Measurements from ENCODE around the gene RMP24.
"Not testable (repeated sequence)": the region's sequence is repeated elsewhere in the genome, so short reads cannot be mapped to it uniquely, and the experiment has no call there.

RMP24 gene

GRCh38 chr18:35968278-35968880, 4.1 kb upstream of the RMP24 start:
- no peak for DNase-seq

DNA sequence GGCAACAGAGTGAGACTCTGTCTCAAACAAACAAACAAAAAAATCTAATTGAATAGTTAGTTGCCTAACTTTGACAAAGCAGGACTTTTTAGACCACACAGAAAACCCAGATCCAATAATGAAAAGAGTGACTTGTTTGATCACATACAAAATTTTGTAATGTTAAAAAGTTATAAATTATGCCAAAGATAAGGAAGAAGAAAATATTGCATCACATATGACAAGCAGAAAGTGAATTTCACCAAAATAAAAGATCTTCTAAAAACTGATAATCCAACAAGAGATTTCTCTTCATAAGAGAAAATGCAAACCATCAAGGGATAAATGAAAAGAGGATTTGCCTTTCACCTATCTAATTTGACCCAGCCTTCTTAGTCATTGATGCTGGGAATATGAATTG, 2.8 kb upstream of the RMP24 start:
- no peak for DNase-seq

GRCh38 chr18:35971661-35972196, 750 bp upstream of the RMP24 start:
- no peak for DNase-seq

- DNase-seq: no peak
These were observed 1.2 kb downstream of the RMP24 start for GRCh38 chr18:35973650-35974049.

GRCh38 chr18:35974181-35974580, 1.7 kb downstream of the RMP24 start:
- DNase-seq: no peak

DNA sequence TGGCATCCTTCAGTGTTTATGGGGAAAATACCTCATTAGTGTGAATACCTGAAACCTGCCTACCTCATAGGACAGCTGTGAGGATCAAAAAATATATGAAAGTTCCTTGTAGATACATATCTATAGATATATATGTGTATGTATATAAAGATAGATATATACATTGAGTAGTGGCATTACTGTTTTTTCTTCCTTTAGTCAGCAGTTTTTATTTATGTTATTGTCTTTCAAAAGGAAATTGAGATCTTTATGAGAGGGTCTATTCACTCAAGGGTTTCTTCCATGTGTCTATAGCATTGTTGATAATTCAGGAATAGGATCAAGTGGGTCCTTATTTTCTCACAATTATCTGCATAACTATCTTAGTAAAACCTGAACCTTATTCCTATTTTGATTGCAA, 6.6 kb downstream of the RMP24 start:
- DNase-seq: no peak

GRCh38 chr18:35982409-35983114, 10.1 kb downstream of the RMP24 start:
- no peak for DNase-seq

DNA sequence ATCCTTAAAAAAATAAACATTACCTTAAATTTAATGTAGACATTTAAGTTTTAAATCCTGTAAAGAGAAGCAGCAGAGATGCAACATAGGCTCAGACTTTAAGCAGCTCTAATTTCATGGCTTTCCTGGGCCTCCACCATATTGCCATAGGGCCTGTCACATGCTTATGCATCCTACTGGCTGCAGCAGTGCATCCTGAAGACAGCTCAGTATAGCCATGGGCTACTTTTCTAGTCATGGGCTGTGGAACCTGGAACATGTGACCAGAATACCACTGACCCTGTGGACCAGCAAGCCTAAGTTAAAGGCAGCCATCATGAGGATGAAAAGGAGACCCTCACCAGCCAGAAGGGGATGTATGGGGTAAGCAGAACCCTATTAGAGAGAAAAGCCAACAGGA, 10.7 kb downstream of the RMP24 start:
- DNase-seq: no peak

GRCh38 chr18:35983818-35984217, 11.3 kb downstream of the RMP24 start:
- DNase-seq: no peak

DNA sequence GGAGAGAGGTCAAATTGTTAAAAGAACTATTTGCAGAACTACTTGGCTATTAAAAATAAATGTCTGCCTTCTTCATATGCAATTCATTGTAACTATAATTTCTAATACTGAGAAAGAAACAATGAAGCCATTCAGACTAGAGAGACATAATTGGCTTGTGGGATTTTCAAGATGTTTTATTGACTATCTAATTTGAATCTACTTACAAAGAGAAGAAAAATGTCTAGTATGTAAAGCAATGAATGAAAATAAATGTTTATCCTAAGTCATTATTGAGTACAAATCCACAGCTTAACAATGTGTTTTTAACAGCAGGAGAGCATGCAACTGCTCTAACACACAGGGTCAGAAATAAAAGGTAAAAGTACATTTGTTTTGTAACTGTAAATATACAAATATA, 19.2 kb downstream of the RMP24 start:
- DNase-seq: no peak

DNA sequence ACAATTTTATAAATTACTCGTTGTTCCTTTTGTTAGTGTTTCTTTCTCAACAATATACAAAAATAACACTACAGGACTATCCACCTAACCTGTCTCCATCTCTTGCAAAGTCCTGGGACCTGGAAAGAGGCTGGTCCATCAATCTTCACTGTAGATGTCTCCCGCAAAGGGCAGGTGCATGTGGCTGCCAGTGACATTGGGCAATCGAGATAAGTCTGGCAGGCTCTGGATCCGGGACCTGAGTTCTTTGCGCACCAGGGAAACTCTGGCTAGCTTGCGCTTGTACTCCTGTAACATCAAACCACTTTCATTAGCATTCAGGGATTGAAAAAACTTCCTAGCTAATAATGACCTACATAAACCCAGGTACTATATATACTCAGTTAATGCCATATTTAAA, 20.5 kb downstream of the RMP24 start:
- DNase-seq: no peak

GRCh38 chr18:35998967-35999366, 26.5 kb downstream of the RMP24 start:
- DNase-seq: no peak

DNA sequence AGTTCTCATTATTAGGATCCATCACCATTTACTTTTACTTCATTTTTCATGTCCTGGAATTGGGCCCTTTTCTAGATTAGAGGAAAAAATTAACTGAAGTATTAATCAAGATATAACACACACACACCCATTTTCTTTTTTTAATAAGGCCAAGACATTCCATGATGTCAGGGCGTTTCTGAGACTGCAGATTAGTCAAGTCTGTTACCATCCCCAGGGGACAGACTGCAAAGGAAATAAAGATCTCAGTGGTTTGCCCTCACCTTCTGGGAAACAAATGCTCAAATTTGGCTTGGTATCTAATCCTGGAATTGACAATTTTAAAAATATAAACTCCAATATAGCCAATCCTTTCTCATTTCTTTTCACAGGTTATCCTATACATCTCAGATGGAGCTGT, 27.4 kb downstream of the RMP24 start:
- DNase-seq: no peak

GRCh38 chr18:36006997-36007396, 34.5 kb downstream of the RMP24 start:
- no peak for DNase-seq

DNA sequence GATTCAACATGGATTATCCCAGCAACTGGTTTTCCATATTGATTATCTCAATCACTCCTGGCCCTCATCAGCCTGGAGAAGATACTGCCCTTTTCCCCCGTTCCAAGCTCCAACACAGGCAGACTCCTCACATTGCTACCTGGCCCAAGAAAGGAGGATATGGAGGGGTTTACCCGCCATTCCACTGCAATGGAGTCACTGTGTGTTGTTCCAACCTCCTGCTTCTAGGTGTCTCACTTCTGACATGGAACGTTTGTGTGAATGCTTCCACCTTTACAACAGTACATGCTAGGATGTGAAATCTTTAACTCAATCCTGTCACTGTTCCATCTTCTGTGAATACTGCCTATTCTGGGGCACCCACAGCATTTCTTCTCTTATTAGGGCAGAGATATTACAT, 36.7 kb downstream of the RMP24 start:
- DNase-seq: no peak

GRCh38 chr18:36012891-36013290, 40.4 kb downstream of the RMP24 start:
- DNase-seq: no peak

DNA sequence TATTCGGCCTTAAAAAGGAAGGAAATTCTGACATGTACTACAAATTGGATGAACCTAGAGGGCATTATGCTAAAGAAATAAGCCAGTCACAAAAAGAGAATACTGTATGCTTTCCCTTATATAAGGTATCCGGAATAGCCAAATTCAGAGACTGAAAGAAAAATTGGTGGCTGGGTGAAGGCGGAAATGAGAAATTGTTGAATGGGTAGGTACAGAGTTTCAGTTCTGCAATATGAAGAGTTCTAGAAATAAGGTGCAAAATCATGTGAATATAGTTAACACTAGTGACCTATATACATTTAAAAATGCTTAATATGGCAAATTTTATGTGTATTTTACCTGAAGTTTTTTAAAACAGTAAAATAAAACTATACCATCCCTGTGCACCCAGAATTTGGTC, 43.1 kb downstream of the RMP24 start:
- DNase-seq: no peak

DNA sequence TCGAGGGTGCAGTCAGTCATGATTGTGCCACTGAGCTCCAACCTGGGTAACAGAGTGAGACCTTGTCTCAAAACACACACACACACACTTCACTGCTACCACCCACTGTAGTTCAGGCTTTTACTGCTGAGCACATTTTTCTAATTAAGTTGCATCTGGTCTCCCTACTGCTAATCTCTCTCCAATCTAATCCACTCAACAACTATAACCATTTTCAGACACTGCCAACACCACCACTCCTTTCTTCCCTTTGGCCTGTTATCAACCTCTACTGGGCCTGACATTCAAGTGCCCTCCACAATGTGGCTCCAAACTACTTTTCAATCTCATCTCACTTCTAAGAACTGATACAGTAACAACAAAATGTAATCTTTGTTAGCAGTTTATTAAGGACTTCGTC, 44.8 kb downstream of the RMP24 start:
- no peak for DNase-seq

DNA sequence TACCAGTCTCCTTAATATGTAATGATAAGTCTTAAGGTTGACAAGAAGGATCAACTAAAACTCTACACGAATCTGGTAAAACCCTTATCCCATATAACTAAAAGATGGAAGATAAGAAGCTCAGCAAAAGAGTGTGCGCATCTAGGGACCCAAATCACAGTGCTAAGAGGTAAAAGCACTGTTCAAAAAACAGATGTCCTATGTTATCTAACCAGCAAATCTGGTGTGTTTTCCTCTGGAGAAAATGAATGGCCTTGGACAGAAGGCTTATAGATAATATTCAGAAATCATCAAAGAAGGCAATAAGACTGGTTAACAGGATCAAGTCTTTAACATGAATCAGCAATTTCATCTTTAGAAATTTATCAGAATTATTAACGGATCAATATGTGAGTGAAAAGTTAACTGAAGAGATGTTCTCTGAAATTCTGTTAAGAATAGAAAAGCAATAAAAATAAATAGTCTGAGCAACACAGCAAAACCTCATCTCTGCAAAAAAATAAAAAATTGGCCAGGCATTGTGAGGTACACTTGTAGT, 47.8 kb downstream of the RMP24 start:
- DNase-seq: no peak

DNA sequence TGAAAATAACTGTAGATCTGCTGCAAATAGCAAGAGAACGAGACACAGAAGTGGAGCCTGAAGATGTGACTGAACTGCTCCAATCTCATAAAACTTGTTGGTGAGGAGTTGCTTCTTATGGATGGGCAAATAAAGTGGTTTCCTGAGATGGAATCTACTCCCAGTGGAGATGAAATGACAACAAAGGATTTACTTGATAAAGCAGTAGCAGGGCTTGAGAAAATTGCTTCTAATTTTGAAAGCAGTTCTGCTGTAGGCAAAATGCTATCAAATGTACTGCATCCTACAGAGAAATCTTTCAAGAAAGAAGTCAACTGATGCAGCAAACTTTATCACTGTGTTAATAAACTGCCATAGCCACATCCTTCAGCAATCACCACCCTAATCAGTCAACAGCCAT, 50.9 kb downstream of the RMP24 start:
- DNase-seq: no peak

- not testable (repeated sequence) for DNase-seq
These were observed 51.8 kb downstream of the RMP24 start for GRCh38 chr18:36024241-36024640.

- no peak for DNase-seq
These were observed 52.5 kb downstream of the RMP24 start for GRCh38 chr18:36025025-36025424.

DNA sequence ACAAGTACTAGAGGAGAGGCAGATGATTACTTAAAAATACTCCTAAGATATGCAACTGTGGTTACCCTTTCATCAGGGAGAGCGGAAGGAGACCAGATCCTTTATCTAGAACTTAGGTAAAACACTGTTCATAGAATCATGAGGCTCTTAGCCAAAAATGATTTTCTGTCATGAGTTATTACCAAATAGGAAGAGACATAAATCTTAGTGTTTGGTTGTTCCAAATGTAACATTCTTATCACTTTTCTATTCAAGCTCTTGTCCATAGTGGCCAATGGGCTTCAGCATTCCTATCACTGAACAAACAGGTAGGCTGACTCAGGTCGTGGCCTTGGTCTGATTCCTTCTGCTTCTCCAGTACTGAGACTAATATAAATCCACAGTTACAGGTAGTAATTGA, 56.4 kb downstream of the RMP24 start:
- DNase-seq: no peak

Measured in stimulated activated CD4-positive, alpha-beta T cell treated with anti-CD3 and anti-CD28 coated beads, Interleukin-15, amount 100 ng/mL, for 24 hours (primary cell).